ENCODE data around the gene TMEM178B.

GRCh38 chr7:141501451-141501850 lies 427.6 kb downstream of the TMEM178B start:
- TF ChIP-seq, protein P1, sequence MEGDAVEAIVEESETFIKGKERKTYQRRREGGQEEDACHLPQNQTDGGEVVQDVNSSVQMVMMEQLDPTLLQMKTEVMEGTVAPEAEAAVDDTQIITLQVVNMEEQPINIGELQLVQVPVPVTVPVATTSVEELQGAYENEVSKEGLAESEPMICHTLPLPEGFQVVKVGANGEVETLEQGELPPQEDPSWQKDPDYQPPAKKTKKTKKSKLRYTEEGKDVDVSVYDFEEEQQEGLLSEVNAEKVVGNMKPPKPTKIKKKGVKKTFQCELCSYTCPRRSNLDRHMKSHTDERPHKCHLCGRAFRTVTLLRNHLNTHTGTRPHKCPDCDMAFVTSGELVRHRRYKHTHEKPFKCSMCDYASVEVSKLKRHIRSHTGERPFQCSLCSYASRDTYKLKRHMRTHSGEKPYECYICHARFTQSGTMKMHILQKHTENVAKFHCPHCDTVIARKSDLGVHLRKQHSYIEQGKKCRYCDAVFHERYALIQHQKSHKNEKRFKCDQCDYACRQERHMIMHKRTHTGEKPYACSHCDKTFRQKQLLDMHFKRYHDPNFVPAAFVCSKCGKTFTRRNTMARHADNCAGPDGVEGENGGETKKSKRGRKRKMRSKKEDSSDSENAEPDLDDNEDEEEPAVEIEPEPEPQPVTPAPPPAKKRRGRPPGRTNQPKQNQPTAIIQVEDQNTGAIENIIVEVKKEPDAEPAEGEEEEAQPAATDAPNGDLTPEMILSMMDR (conservative IDR thresholded peaks at IDR 0.05): no peak
- TF ChIP-seq EZH2 (IDR thresholded peaks at IDR 0.05; ENCODE audit: low read depth): no peak

Data from PC-9 (cell line).